ENCODE measurements around the gene LY6G6D.

LY6G6D gene

DNA sequence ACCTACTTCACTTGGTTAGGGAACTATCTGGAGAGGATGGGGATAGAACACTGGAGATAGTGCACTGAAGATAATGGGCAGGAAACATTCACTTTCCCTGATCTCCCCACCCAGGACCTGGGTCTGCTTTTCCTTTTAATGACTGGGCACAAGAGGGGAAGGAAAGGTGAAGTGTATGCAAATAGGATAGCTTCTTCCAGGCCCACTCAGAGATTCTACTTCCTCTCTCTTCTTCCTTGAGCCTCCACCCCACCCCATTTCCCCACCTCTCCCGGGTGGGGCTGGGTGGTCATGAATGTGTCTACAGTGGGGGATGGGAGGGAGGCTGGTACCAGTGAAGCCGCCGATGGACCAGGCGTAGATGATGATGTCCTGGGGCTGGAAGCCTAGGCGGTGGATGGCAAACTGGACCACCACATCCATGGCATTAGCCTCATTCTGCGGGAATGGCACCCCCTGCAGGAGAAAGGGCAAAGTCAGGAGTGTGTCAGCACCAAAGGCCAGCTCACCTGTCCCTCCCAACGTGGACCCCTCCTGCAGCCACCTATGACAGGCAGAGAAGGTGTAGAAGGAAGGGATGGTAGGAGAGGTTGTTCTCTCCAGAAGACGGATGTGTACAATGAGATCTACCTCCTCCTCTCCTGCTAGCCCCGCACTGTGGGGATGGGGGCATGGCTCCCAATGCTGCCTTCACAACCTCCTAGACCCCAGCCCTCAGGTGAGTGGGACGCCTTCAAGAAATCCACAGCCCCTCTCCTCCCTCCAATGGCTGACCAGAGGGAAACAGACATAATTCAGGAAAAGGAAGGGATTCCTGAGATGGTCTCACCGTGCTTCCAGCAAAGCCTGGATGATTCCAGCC lies 25.7 kb upstream of the LY6G6D start:
- Histone ChIP-seq H3K9me3 (ENCODE audit: severe bottlenecking) (no peaks in the 10 kb centered on the region), H3K27ac (ENCODE audit: poor library complexity, severe bottlenecking) (no peak overlapping the region), H3K4me3 (ENCODE audit: severe bottlenecking) (no peak overlapping the region), H3K4me1 (ENCODE audit: insufficient read depth, poor library complexity, severe bottlenecking) (no peaks in the 10 kb centered on the region), H3K27me3 (ENCODE audit: insufficient read depth, poor library complexity, severe bottlenecking) (no peaks in the 10 kb centered on the region), H3K36me3 (ENCODE audit: low read depth) (peaks cover 31% of the 10 kb centered on the region)
- DNase-seq (ENCODE audit: low spot score) (no peak), ATAC-seq (ENCODE audit: low read depth) (no peak)
- TF ChIP-seq, protein P1, sequence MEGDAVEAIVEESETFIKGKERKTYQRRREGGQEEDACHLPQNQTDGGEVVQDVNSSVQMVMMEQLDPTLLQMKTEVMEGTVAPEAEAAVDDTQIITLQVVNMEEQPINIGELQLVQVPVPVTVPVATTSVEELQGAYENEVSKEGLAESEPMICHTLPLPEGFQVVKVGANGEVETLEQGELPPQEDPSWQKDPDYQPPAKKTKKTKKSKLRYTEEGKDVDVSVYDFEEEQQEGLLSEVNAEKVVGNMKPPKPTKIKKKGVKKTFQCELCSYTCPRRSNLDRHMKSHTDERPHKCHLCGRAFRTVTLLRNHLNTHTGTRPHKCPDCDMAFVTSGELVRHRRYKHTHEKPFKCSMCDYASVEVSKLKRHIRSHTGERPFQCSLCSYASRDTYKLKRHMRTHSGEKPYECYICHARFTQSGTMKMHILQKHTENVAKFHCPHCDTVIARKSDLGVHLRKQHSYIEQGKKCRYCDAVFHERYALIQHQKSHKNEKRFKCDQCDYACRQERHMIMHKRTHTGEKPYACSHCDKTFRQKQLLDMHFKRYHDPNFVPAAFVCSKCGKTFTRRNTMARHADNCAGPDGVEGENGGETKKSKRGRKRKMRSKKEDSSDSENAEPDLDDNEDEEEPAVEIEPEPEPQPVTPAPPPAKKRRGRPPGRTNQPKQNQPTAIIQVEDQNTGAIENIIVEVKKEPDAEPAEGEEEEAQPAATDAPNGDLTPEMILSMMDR (IDR thresholded peaks at IDR 0.05; ENCODE audit: poor library complexity, severe bottlenecking) = peak; percentile 23

GRCh38 chr6:31690231-31691077 lies 24.7 kb upstream of the LY6G6D start:
- no peaks in the 10 kb centered on the region for H3K4me1 ChIP-seq (ENCODE audit: insufficient read depth, poor library complexity, severe bottlenecking)
- TF ChIP-seq, protein P1 (IDR thresholded peaks at IDR 0.05; ENCODE audit: poor library complexity, severe bottlenecking) = no peak
- no peak overlapping the region for H3K4me3 ChIP-seq (ENCODE audit: severe bottlenecking)
- H3K36me3 ChIP-seq (ENCODE audit: low read depth) = peaks cover 38% of the 10 kb centered on the region
- ATAC-seq (ENCODE audit: low read depth) = no peak
- no peaks in the 10 kb centered on the region for H3K27me3 ChIP-seq (ENCODE audit: insufficient read depth, poor library complexity, severe bottlenecking)
- H3K27ac ChIP-seq (ENCODE audit: poor library complexity, severe bottlenecking) = no peak overlapping the region
- H3K9me3 ChIP-seq (ENCODE audit: severe bottlenecking) = no peaks in the 10 kb centered on the region
- no peak for DNase-seq (ENCODE audit: low spot score)

GRCh38 chr6:31691078-31691463 lies 24.1 kb upstream of the LY6G6D start:
- peaks cover 42% of the 10 kb centered on the region for H3K36me3 ChIP-seq (ENCODE audit: low read depth)
- H3K4me1 ChIP-seq (ENCODE audit: insufficient read depth, poor library complexity, severe bottlenecking) = no peaks in the 10 kb centered on the region
- H3K4me3 ChIP-seq (ENCODE audit: severe bottlenecking) = no peak overlapping the region
- no peaks in the 10 kb centered on the region for H3K27me3 ChIP-seq (ENCODE audit: insufficient read depth, poor library complexity, severe bottlenecking)
- H3K9me3 ChIP-seq (ENCODE audit: severe bottlenecking) = no peaks in the 10 kb centered on the region
- TF ChIP-seq, protein P1 (IDR thresholded peaks at IDR 0.05; ENCODE audit: poor library complexity, severe bottlenecking) = no peak
- ATAC-seq (ENCODE audit: low read depth) (no peak), DNase-seq (ENCODE audit: low spot score) (no peak)
- no peak overlapping the region for H3K27ac ChIP-seq (ENCODE audit: poor library complexity, severe bottlenecking)

DNA sequence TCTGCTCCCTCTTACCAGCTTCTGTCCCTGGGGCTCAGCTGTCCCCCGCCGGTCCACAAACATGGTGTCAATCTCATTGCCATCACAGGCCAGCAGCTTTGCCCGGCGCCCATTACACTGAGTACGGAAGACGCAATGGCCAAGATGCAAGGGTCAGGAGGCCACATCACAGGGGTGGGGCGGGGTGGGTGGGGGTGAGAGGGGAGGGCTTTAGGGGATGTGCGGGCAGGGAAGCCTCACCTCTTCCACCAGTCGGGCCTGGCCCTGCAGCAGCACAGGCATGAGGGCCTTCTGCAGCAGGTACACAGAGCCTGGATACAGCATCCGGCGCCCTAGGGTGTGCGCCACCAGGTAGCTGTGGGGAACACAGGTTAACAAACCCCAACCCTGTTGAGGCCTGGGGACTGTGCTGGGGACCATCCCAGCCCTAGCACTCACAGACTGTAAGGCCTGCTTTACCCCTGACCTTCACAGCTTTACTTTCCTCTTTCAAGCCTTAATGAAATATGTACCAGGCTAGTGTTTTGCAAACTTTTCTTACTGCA lies 23.5 kb upstream of the LY6G6D start:
- no peak for DNase-seq (ENCODE audit: low spot score)
- no peak for ATAC-seq (ENCODE audit: low read depth)
- Histone ChIP-seq H3K36me3 (ENCODE audit: low read depth) (peaks cover 42% of the 10 kb centered on the region), H3K4me1 (ENCODE audit: insufficient read depth, poor library complexity, severe bottlenecking) (no peaks in the 10 kb centered on the region), H3K9me3 (ENCODE audit: severe bottlenecking) (no peaks in the 10 kb centered on the region), H3K27me3 (ENCODE audit: insufficient read depth, poor library complexity, severe bottlenecking) (no peaks in the 10 kb centered on the region), H3K27ac (ENCODE audit: poor library complexity, severe bottlenecking) (no peak overlapping the region), H3K4me3 (ENCODE audit: severe bottlenecking) (no peak overlapping the region)
- TF ChIP-seq, protein P1 (IDR thresholded peaks at IDR 0.05; ENCODE audit: poor library complexity, severe bottlenecking) = no peak
